K562 (cell line): ENCODE data around the gene RIPK4. TPM values are rescaled to one million over a fixed set of nuclear protein-coding genes. Genes with fewer than 3 reads are reported as not detected.
A peak's percentile ranks its signal among the peaks of the same experiment; 100 is the strongest.

Source experiments
- HMG20A ChIP-seq: fragments of 450-650 bp; formaldehyde crosslinking; conservative IDR thresholded peaks from 2 replicates; pipeline ENCODE4 v1.4.0; 2020; ENCODE audit warnings: mild to moderate bottlenecking, mixed read lengths
- KHSRP ChIP-seq: fragments of 450-650 bp; IDR thresholded peaks from 2 replicates; pipeline ENCODE4 v1.6.1; 2017
- MECOM ChIP-seq: fragments of 250-450 bp; sonication (Bioruptor Pico); IDR thresholded peaks from 2 replicates; pipeline ENCODE4 v1.8.0; 2022; ENCODE audit warnings: inconsistent platforms
- MTA1 ChIP-seq: fragments of 450-650 bp; IDR thresholded peaks from 2 replicates; pipeline ENCODE4 v1.6.1; 2017; ENCODE audit warnings: borderline replicate concordance
- MTA2 ChIP-seq: fragments of 450-650 bp; IDR thresholded peaks from 2 replicates; pipeline ENCODE4 v1.6.1; 2016; ENCODE audit warnings: low read depth
- STAG1 ChIP-seq: sonication (generic); formaldehyde crosslinking; IDR thresholded peaks from 2 replicates; pipeline ENCODE4 v1.5.0; 2020; ENCODE audit warnings: missing genetic modification reagents, borderline replicate concordance
- U2AF2 ChIP-seq: fragments of 200-400 bp; formaldehyde crosslinking; optimal IDR thresholded peaks from 2 replicates; pipeline ENCODE3; 2017; ENCODE audit warnings: low read depth, mild to moderate bottlenecking, low read length
- ZBTB8A ChIP-seq: fragments of 450-650 bp; IDR thresholded peaks from 2 replicates; pipeline ENCODE4 v1.6.1; 2018; ENCODE audit warnings: mild to moderate bottlenecking, moderate library complexity; ENCODE audit not compliant: partially characterized antibody
- ZNF589 ChIP-seq: fragments of 200-800 bp; sonication (Bioruptor generic); IDR thresholded peaks from 2 replicates; pipeline ENCODE4 v1.6.1; 2016; ENCODE audit warnings: low read depth, missing genetic modification characterization, missing compliant biosample characterization
- polyA plus RNA-seq, 8 experiments: library from polyadenylated mRNA; depleted of rRNA in 4 of 8; stranded (reverse) in 5 of 8; unstranded in 3 of 8; fragments of >200 nt; fragmentation: Nextera tagmentation in 2 of 8; fragmentation: Illumina TruSeq in 1 of 8; extraction: Ambion mirVana in 2 of 8; extraction: Trizol in 1 of 8; gene quantifications; 2 replicates each; pipeline versions ENCODE4 v1.2.1 to v1.2.3, GENCODE V29; 2011 to 2014; ENCODE audit warnings: inconsistent platforms in 1 of 8, missing spikeins in 1 of 8
- total RNA-seq, 7 experiments: library from RNA; depleted of rRNA in 6 of 7; stranded (reverse); fragments of >200 nt in 6 of 7; fragmentation: Illumina TruSeq in 2 of 7; extraction: Trizol in 2 of 7; gene quantifications; 2 replicates each; pipeline versions ENCODE4 v1.2.1 to v1.2.3, GENCODE V29; 2011 to 2021; ENCODE audit warnings: low replicate concordance in 1 of 7
- TF ChIP-seq, protein P1 (sequence below): sonication (generic); formaldehyde crosslinking; IDR thresholded peaks from 2 replicates; pipeline ENCODE4 v1.8.0; 2023; ENCODE audit warnings: mild to moderate bottlenecking, missing genetic modification reagents
- TF ChIP-seq, protein P2 (sequence below), 2 experiments: fragments of 450-650 bp; conservative IDR thresholded peaks; 2 replicates each; pipeline ENCODE4 v1.6.1; 2017; ENCODE audit warnings: mild to moderate bottlenecking in 2 of 2, moderate library complexity in 2 of 2
- TF ChIP-seq, protein P3 (sequence below), 3 experiments: IDR thresholded peaks in 2 of 3; conservative IDR thresholded peaks in 1 of 3; 2 replicates each; pipeline ENCODE4 v1.5.1; 2011 to 2012; ENCODE audit warnings: low read length in 3 of 3, mild to moderate bottlenecking in 3 of 3, control low read depth in 2 of 3, improper control_type of control experiment in 1 of 3, inconsistent platforms in 1 of 3, low read depth in 1 of 3, mixed read lengths in 1 of 3, moderate library complexity in 1 of 3; ENCODE audit not compliant: insufficient read depth in 2 of 3
- TF ChIP-seq, protein P4 (sequence below): IDR thresholded peaks from 2 replicates; pipeline ENCODE4 v1.6.1; 2016; ENCODE audit warnings: missing genetic modification characterization, missing compliant biosample characterization
- TF ChIP-seq, protein P5 (sequence below), 2 experiments: fragments of 150-350 bp in 1 of 2; IDR thresholded peaks; 2 replicates each; pipeline ENCODE4 v1.6.1; 2012 to 2016; ENCODE audit warnings: low read depth in 2 of 2, low read length in 2 of 2, mild to moderate bottlenecking in 1 of 2, moderate library complexity in 1 of 2

Gene RIPK4
- total and polyA plus RNA-seq, 9 of the 15 experiments (the other 6 are each of a cell fraction or from before 2014, with no cell fraction given) = not detected

DNA sequence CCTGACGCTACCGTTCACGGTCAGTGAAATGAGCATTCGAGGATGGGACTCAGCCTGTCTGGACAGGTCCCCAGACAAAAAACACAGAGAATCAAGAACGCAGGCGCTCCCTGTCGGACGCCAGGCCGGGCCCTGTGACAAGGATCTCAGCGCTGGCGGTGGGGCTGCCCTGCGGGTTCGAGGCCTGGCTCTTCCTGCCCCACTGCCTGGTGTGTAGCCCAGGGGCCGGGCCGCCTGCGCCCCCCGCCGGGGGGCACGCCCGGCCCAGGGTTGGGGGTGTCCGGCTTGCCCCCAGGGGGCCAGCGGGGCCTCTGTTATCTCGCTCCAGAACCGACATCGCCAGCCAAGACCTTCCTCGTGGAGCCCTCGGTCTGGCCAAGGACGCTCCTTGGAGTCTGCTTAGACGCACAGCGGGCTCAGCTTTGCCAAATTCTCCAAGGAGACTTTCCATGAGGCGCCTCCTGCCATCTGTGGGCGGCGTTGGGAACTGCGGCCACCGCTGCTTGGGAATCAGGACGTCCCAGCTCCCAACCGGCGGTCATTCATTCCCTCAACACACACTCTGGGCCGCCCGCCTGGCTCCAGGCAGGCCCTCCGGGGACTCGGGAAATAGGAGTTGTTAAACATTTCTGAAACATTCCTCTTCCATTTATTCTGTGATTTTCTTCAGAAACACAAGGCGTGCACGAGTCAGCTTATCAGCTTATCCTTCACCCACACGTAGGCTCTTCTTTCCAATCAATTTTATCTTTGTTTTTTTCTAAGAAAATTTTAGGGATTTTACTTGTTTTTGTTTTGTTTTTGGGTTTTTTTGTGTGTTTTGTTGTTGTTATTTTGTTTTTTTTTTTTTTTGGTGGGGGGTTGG, 11.3 kb upstream of the RIPK4 start (continued):
- TF ChIP-seq, protein P1, sequence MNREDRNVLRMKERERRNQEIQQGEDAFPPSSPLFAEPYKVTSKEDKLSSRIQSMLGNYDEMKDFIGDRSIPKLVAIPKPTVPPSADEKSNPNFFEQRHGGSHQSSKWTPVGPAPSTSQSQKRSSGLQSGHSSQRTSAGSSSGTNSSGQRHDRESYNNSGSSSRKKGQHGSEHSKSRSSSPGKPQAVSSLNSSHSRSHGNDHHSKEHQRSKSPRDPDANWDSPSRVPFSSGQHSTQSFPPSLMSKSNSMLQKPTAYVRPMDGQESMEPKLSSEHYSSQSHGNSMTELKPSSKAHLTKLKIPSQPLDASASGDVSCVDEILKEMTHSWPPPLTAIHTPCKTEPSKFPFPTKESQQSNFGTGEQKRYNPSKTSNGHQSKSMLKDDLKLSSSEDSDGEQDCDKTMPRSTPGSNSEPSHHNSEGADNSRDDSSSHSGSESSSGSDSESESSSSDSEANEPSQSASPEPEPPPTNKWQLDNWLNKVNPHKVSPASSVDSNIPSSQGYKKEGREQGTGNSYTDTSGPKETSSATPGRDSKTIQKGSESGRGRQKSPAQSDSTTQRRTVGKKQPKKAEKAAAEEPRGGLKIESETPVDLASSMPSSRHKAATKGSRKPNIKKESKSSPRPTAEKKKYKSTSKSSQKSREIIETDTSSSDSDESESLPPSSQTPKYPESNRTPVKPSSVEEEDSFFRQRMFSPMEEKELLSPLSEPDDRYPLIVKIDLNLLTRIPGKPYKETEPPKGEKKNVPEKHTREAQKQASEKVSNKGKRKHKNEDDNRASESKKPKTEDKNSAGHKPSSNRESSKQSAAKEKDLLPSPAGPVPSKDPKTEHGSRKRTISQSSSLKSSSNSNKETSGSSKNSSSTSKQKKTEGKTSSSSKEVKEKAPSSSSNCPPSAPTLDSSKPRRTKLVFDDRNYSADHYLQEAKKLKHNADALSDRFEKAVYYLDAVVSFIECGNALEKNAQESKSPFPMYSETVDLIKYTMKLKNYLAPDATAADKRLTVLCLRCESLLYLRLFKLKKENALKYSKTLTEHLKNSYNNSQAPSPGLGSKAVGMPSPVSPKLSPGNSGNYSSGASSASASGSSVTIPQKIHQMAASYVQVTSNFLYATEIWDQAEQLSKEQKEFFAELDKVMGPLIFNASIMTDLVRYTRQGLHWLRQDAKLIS (CRISPR knock-in tag) = no peak
- TF ChIP-seq ZNF589 (CRISPR knock-in tag) (no peak), HMG20A (CRISPR knock-in tag) (no peak), U2AF2 (no peak), MTA2 (no peak), MECOM (CRISPR knock-in tag) (no peak), ZBTB8A (no peak), STAG1 (CRISPR knock-in tag) (peak; percentile 56; the same call in 1 of the 2 replicates), MTA1 (no peak), KHSRP (no peak)
- TF ChIP-seq, protein P2, sequence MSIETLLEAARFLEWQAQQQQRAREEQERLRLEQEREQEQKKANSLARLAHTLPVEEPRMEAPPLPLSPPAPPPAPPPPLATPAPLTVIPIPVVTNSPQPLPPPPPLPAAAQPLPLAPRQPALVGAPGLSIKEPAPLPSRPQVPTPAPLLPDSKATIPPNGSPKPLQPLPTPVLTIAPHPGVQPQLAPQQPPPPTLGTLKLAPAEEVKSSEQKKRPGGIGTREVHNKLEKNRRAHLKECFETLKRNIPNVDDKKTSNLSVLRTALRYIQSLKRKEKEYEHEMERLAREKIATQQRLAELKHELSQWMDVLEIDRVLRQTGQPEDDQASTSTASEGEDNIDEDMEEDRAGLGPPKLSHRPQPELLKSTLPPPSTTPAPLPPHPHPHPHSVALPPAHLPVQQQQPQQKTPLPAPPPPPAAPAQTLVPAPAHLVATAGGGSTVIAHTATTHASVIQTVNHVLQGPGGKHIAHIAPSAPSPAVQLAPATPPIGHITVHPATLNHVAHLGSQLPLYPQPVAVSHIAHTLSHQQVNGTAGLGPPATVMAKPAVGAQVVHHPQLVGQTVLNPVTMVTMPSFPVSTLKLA (conservative IDR thresholded peaks at IDR 0.05) = no peak
- TF ChIP-seq, protein P3, sequence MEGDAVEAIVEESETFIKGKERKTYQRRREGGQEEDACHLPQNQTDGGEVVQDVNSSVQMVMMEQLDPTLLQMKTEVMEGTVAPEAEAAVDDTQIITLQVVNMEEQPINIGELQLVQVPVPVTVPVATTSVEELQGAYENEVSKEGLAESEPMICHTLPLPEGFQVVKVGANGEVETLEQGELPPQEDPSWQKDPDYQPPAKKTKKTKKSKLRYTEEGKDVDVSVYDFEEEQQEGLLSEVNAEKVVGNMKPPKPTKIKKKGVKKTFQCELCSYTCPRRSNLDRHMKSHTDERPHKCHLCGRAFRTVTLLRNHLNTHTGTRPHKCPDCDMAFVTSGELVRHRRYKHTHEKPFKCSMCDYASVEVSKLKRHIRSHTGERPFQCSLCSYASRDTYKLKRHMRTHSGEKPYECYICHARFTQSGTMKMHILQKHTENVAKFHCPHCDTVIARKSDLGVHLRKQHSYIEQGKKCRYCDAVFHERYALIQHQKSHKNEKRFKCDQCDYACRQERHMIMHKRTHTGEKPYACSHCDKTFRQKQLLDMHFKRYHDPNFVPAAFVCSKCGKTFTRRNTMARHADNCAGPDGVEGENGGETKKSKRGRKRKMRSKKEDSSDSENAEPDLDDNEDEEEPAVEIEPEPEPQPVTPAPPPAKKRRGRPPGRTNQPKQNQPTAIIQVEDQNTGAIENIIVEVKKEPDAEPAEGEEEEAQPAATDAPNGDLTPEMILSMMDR (IDR thresholded peaks at IDR 0.05 in 2 of 3, conservative IDR thresholded peaks at IDR 0.05 in 1 of 3; ENCODE audit: insufficient read depth in 2 of 3, low read depth in 1 of 3, low read length in 3 of 3) = peak; percentile 74 to 79 (median 76)
- TF ChIP-seq, protein P4, sequence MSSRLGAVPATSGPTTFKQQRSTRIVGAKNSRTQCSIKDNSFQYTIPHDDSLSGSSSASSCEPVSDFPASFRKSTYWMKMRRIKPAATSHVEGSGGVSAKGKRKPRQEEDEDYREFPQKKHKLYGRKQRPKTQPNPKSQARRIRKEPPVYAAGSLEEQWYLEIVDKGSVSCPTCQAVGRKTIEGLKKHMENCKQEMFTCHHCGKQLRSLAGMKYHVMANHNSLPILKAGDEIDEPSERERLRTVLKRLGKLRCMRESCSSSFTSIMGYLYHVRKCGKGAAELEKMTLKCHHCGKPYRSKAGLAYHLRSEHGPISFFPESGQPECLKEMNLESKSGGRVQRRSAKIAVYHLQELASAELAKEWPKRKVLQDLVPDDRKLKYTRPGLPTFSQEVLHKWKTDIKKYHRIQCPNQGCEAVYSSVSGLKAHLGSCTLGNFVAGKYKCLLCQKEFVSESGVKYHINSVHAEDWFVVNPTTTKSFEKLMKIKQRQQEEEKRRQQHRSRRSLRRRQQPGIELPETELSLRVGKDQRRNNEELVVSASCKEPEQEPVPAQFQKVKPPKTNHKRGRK = peak; percentile 62
- TF ChIP-seq, protein P5, sequence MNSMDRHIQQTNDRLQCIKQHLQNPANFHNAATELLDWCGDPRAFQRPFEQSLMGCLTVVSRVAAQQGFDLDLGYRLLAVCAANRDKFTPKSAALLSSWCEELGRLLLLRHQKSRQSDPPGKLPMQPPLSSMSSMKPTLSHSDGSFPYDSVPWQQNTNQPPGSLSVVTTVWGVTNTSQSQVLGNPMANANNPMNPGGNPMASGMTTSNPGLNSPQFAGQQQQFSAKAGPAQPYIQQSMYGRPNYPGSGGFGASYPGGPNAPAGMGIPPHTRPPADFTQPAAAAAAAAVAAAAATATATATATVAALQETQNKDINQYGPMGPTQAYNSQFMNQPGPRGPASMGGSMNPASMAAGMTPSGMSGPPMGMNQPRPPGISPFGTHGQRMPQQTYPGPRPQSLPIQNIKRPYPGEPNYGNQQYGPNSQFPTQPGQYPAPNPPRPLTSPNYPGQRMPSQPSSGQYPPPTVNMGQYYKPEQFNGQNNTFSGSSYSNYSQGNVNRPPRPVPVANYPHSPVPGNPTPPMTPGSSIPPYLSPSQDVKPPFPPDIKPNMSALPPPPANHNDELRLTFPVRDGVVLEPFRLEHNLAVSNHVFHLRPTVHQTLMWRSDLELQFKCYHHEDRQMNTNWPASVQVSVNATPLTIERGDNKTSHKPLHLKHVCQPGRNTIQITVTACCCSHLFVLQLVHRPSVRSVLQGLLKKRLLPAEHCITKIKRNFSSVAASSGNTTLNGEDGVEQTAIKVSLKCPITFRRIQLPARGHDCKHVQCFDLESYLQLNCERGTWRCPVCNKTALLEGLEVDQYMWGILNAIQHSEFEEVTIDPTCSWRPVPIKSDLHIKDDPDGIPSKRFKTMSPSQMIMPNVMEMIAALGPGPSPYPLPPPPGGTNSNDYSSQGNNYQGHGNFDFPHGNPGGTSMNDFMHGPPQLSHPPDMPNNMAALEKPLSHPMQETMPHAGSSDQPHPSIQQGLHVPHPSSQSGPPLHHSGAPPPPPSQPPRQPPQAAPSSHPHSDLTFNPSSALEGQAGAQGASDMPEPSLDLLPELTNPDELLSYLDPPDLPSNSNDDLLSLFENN (IDR thresholded peaks at IDR 0.05; ENCODE audit: low read depth in 2 of 2, low read length in 2 of 2) = no peak
